Hepatocyte (in vitro differentiated cells): ENCODE results near the gene VPS13D.

Source experiments
- EZH2 ChIP-seq: fragments of 200-600 bp; sonication (generic); IDR thresholded peaks from 2 replicates; pipeline ENCODE4 v1.6.1; 2016; ENCODE audit warnings: antibody characterized with exemption, mild to moderate bottlenecking, borderline replicate concordance
- TF ChIP-seq, protein P1 (sequence below): fragments of 200-600 bp; sonication (generic); IDR thresholded peaks from 2 replicates; pipeline ENCODE4 v1.5.1; 2016; ENCODE audit warnings: antibody characterized with exemption, mild to moderate bottlenecking; ENCODE audit not compliant: poor library complexity

DNA sequence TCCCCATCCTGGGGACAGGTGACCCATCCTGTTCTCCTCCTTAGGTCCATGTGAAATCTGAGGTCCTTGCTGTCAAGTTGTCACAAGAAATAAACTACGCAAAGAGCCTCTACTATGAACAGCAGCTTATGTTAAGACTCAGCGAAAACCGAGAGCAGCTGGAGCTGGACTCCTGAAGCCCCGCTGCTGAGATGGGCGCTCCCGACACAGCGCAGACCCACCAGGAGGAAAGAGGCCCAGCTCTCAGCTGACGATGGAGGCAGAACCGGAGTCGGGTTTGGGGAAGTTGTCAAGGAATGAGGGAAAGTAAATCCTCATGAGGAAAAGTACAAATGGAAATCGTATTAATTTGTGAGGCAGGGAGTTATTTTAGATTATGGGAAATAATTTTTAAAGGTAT, 279.0 kb downstream of the VPS13D start:
- TF ChIP-seq, protein P1, sequence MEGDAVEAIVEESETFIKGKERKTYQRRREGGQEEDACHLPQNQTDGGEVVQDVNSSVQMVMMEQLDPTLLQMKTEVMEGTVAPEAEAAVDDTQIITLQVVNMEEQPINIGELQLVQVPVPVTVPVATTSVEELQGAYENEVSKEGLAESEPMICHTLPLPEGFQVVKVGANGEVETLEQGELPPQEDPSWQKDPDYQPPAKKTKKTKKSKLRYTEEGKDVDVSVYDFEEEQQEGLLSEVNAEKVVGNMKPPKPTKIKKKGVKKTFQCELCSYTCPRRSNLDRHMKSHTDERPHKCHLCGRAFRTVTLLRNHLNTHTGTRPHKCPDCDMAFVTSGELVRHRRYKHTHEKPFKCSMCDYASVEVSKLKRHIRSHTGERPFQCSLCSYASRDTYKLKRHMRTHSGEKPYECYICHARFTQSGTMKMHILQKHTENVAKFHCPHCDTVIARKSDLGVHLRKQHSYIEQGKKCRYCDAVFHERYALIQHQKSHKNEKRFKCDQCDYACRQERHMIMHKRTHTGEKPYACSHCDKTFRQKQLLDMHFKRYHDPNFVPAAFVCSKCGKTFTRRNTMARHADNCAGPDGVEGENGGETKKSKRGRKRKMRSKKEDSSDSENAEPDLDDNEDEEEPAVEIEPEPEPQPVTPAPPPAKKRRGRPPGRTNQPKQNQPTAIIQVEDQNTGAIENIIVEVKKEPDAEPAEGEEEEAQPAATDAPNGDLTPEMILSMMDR: no peak
- TF ChIP-seq EZH2: no peak
